Adrenal gland (tissue), 5 donors: ENCODE measurements around the gene PCBD2.

ENCODE experiments used
- POLR2A ChIP-seq, 2 donors: fragments of 450-650 bp; IDR thresholded peaks; one replicate each; pipeline ENCODE4 v1.6.1; 2017; ENCODE audit warnings: antibody characterized with exemption in 2 of 2, mild to moderate bottlenecking in 2 of 2, moderate library complexity in 1 of 2
- TF ChIP-seq, protein P1 (sequence below), 6 experiments: fragments of 450-650 bp in 4 of 6; fragments of 200-600 bp in 2 of 6; sonication (generic) in 1 of 6; IDR thresholded peaks; 1 replicate in 5 of 6; 2 replicates in 1 of 6; pipeline versions ENCODE4 v1.5.1 to v1.8.0; 2016 to 2021; ENCODE audit warnings: antibody characterized with exemption in 6 of 6, mild to moderate bottlenecking in 2 of 6, moderate library complexity in 1 of 6
- donor health status: DM: no; HTN: no; CAD: no.

DNA sequence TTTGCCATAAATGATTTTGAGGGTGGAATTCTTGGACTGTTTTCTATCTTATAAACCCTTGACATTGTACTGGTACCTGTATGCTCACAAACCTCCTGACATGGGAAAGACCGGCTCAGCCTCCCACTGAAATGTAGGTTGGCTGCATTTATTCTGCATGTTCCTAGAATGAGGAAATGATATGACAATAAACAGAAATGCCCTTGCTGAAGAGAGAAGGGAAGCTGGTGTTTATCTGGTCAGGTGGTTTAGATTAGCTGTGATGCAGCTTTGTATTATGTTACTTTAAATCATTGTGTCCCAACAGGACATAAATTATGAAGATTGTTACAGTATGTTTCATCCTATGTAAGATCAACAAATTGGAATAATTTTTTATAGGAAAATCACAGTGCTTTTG lies 39.7 kb downstream of the PCBD2 start:
- TF ChIP-seq POLR2A (IDR thresholded peaks at IDR 0.05), result no peak
- TF ChIP-seq, protein P1, sequence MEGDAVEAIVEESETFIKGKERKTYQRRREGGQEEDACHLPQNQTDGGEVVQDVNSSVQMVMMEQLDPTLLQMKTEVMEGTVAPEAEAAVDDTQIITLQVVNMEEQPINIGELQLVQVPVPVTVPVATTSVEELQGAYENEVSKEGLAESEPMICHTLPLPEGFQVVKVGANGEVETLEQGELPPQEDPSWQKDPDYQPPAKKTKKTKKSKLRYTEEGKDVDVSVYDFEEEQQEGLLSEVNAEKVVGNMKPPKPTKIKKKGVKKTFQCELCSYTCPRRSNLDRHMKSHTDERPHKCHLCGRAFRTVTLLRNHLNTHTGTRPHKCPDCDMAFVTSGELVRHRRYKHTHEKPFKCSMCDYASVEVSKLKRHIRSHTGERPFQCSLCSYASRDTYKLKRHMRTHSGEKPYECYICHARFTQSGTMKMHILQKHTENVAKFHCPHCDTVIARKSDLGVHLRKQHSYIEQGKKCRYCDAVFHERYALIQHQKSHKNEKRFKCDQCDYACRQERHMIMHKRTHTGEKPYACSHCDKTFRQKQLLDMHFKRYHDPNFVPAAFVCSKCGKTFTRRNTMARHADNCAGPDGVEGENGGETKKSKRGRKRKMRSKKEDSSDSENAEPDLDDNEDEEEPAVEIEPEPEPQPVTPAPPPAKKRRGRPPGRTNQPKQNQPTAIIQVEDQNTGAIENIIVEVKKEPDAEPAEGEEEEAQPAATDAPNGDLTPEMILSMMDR (IDR thresholded peaks at IDR 0.05), result no peak
